ENCODE data around the gene DYSF.
"Not testable (repeated sequence)": the region's sequence is repeated elsewhere in the genome, so short reads cannot be mapped to it uniquely, and the experiment has no call there.

Gene DYSF

DNA sequence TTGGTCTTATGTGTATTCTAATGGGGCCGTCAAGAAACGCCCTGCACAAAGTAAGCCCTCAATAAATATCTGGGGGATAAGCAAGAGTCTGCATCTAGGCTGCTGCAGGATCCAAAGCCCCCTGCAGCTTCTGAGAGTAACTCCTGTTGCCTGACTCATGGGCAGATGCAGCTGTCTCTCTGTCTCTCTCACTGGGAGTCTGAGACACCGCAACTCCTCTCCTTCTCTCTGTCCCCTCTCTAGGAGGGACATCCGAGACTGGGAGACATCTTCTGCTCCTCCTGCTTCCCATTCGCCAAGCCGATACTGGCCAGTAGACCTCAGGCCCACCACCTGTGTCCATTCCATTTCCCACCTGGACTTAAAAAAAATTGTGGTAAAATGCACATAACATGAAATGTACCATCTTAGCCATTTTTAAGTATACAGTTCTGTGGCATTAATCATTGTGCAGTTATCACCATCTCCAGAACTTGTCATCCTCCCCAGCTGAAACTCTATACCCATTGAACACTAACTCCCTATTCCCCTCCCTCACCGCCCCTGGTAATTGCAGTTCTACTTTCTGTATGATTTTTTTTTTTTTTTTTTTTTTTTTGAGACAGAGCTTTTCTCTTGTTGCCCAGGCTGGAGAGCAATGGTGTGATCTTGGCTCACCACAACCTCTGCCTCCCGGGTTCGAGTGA, 20.1 kb downstream of the DYSF start:
- no peak for DNase-seq

DNA sequence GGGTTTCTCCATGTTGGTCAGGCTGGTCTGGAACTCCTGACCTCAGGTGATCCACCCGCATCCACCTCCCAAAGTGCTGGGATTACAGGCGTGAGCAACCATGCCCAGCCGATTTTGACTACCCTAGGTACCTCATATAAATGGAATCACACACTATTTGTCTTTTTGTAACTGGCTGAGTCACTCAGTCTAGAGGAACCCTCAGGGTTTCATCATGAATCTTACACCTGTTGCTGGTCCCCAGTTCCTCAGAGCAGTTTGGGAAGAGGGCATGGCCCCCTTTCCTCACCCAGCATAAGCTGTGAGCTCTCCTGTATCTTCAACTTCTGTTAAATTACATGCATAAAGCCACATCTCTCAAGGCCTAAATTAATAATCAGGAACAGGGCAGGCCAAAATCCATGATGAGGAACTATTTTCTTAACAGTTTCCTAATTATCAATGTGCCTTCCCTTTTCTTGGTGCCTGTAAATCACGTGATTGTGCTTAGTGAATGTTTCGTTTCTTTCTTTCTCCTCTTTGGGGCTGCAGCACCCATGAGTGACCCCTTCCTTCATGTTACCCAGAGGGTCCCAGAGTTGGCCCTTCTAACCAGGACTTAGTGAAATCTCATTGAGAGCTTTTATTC, 20.9 kb downstream of the DYSF start:
- no peak for DNase-seq

DNA sequence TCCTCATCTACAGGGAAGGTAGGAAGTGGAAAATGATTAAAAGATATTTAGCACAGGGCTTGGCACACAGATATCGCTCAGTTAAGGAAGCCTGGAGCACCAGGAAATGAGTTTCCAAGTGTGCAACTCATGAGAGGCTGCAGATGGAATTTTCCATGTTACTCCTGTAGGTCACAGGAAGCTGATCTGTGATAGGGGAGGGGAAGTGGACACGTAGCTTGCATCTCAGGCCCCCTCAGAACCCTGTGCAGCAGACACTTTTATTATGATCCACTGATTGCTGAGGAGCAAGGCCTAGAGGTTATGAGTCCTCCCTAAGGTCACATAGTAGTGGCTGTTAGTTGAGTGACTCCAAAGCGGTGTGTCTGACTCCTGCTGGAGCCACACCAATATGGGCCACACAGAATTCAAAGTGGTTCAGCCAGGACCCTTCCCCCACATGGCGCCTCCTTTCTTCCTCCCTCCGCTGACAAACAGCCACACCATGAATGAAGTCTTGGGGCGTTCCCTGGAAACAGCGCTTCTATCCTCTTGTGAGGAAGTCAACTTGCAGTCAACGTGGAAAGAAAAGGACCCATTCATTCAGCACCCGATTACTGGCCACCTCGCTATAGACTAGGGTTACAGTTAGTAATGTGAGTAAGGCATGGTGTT, 21.5 kb downstream of the DYSF start:
- DNase-seq, result no peak

DNA sequence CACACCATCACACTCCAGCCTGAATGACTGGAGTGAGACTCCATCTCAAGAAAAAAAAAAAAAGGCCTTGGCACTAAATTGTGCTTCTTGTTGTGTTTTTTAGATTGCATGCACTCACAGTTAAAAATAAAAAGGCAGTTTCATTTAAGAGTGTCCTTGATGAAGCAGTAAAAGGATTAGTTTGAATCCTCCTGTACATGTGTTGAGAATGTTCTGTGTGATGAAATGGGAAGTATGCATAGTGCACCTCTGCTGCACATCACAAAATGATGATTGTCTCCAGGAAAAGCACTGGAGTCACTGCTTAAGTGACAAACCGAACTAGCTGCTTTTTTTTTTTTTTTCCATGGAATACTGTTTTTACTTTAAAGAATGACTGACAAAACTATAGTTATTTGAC, 23.1 kb downstream of the DYSF start:
- DNase-seq, result no peak

DNA sequence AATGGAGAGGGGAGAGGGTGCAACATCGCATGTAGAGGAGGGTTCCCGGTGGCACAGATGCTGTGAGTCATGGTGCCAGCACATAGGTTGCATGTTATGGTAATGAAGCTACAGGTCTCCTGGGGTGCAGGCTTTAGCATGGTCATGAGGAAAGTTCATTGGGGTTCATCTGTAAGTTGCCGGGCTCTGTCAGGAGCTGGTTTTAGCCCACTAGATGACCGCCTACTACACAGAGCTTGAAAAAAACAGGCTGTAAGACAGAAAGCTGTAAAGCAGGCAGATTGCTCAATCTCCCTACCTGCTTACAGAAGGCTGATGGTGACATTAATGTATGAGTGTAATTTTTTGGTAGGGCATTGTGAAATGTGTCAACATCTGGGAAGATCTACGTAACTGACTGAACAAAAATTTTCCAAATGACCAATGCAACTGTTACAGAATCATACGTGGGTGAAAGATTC, 23.9 kb downstream of the DYSF start:
- no peak for DNase-seq

DNA sequence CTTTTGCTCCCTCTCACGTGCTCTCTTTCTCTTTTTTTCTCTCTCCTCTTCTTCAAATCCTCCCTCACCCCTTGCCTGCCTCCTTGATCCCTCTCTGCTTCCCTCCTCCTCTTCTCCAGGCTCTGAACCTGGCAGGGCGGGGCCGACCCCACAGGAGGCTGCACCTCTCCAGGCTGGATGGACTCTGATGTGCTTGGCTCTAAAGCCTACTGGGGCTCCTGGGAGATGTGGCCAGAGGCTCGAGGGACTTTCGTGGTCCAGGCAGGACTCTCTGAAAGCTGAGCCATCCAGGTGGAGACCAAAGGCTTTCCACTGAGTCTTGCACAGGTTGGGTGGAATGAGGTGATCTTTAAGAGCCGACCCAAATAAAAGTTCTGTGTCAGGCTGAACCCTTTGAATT, 25.4 kb downstream of the DYSF start:
- no peak for DNase-seq

DNA sequence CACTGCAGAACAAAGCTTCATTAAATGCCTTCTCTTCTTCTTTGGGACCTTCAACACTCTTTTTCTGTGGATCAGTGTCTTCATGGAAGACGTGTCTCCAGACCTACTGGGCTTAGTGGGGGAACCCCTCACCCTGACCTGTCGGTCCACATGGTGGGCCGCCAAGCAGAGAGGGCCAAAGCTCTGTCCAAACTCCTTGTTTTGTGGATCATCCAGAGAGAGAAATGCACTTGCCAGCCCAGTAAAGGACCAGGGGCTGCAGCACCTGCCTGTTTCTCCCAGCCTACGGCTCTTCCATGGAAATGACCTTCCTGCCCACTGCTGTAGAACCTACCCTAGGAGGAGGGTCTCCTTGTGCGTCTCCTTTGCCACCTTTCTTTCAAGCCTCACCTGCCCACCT, 25.9 kb downstream of the DYSF start:
- DNase-seq, result no peak

DNA sequence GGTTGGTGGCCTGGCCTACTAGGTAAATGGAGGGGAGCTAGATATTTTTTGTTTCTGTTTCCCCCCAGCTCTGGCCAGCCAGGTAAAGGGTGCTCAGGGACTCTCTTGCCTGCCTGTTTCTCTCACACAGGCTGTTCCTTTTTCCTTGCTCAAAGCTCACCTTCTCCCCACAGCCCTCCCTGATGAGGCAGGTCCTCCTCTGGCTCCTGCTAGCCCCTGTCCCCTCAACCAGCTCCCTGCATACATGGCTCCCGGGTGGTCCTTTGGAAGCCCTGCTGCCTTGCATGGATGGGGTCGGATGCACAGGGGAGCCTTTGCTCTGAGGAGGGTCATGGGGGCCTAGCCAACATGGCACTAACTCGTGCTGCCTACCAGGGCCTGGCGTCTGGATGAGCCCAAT, 27.8 kb downstream of the DYSF start:
- DNase-seq, result no peak

DNA sequence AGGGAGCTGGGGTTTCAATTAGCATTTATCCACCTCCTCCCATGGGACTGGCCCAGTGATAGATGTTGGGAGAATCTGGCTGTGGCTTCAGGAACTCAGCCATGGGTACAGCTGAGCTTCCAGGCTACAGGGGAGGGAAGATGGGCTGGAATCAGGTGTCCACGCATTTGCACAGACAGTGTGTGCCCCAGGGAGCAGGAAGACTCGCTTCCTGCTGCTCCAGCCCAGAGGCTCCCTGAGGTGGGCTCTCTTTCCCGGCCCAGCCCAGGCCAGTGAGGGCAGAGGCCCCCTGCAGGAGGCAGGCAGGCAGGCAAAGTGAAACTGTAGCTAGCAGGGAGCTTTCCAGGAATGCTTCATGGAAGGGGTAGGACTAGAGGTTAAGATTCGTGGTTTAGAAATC, 28.7 kb downstream of the DYSF start:
- DNase-seq, result no peak

DNA sequence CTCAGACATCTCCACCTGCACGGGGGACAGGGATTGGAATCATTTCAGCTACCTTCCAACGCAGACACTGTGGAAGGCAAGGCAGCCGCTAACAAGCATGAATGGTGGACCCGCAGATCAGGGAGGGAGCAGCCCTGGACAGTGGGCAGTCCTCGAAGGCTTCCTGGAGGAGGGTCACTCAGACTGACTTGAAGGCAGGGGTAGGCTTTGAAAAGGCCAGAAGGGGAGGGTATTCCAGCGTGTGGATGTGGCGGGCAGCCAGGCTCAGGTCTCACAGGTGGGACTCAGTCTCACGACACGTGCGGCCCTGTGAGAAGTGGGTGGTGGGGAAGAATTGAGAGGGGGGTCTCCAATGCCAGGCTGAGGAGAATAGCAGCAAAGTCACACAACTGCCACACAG, 29.9 kb downstream of the DYSF start:
- no peak for DNase-seq

DNA sequence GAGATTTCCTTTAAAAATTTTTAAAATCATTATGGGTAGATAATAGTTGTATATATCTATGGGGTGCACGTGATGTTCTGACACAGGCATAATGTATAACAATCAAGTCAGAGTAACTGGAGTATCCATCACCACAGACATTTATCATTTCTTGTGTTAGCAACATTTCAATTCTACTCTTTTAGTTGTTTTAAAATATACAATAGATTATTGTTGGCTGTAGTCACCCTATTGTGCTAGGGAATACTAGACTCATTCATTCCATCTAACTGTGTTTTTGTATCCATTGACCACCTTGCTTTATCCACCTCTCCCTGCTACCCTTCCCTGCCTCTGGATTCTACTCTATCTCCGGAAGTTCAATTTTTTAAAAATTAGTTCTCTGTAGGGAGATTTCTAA, 31.0 kb downstream of the DYSF start:
- no peak for DNase-seq

DNA sequence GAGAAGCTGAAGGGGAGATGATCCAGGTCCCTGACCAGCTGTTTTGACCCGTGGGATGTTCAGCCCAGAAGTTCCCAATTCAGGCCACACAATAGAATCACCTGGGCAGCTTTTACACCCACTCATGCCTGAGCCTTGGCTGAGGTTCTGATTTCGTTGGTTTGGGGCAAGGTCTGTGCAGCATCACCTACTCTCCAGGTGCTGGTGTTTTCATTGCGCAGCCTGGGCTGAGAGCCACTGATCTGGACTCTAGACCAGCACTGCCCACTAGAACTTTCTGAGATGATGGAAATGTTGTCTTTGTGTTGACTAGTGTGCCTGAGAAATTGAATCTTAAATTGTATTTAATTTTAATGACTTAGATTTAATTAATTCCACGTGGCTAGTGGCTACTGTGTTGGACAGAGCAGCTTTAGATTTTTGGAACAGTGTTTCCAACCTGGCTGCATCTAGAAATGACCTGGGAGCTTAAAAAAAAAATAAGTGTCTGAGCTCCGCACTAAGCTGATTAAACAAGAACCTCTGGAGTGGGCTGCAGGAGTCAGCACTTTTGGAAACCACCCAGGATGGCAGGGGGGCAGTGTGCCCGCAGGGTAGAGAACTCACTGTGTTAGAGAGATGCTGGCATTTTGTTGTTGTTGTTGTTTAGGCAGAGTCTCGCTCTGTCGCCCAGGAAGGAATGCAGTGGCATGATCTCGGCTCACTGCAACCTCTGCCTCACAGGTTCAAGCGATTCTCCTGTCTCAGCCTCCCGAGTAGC, 33.7 kb downstream of the DYSF start:
- no peak for DNase-seq

DNA sequence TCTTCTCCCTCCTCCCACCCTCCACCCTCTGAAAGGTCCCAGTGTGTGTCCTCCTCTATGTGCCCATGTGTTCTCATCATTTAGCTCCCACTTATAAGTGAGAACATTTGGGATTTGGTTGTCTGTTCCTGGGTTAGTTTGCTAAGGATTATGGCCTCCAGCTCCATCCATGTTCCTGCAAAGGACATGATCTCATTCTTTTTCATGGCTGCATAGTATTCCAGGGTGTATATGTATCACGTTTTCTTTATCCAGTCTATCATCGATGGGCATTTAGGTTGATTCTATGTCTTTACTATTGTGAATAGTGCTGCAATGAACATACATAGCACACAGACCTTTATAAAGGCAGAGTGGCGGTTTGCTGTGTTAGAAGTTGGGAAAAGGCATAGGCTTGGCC, 38.2 kb downstream of the DYSF start:
- not testable (repeated sequence) for DNase-seq

DNA sequence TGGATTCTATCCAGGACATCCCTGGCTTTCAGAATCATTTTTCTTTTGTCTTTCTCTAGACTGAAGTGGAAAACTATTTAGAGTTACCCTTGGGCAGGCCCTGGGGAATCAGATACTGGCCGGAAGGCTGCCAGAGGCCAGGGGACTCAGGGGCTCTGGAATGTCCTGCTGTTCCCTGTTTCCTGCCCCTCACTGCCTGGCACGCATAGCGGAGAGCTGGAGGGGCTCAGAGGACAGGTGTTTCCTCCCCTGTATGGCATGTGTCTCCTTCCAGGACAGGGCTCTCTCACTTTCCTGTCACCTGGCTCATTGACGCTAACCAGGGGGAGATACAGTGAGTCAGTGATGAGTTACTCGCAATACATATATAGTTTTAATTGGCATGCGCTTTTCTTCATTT, 38.8 kb downstream of the DYSF start:
- DNase-seq, result no peak

DNA sequence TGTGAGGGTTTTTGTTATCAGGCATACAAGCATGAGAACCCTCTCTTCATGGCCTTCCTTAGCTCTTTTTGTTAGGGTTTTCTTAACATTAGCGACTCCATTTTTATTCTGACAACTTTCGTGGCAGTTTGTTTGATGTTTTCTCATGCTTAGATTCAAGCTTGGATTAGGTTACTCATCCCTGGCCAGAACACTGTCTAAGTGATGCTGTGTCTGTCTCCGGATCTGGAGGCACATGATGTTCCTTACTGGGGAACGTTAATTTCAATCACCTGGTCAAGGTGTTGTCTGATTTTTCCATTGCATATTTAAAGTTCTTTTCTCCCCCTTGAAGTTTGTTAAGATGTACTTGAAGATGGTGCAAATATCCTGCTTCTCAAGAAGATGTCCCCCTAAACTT, 40.7 kb downstream of the DYSF start:
- DNase-seq, result no peak

DNA sequence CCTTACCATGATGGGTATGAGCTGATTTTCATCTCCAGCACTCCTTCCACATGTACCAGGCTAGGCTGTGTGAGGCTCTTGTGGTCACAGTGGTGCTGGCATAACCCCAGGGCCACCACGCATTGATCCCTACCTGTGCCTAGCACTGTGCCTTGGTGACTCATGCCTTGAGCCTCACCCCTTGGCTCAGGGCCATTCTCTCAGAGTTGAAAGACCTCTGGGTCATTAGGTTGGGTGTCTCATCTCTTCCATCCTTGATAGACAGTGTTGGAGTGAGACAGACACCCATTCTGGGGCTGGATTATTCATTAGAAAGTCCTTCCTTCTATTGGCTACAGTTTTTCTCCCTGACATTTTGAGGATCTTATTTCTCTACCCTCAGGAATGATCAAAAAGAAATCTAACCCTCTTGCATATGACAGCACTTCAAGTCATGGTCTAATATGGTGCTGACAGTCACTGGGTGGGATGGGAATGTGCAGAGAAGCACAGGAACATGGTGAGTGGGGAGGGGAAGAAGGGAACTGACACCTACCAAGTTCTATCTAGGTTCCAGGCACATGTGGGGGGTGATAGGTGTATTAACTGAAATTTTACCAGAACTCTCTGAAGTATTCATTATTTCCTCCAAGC, 41.3 kb downstream of the DYSF start:
- DNase-seq, result no peak

DNA sequence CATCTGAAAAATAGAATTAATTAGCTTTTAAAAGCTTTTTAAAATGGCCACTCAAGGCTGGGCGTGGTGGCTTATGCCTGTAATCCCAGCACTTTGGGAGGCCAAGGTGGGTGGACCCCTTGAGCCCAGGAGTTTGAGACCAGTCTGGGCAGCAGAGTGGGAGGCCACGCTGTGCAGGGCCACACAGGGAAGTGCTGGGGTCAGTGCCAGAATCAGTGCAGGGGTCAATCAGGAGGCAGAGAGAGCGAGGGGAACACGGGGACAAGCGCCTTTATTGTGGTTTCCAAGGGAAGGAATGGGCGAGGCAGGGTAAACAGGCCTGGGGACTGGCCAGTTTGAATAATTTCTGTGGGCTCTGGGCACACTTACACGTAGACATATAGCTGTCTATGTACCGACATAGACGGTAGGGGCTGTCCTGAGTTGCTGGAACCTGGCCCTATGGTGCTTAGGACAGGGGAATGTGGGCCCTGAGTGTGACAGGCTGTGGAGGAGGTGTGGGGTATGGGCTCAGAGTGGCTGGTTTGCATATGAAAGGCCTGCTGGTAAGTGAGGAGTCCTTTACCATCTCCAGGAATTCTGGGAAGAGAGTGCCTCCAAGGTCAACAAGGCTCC, 42.9 kb downstream of the DYSF start:
- no peak for DNase-seq

DNA sequence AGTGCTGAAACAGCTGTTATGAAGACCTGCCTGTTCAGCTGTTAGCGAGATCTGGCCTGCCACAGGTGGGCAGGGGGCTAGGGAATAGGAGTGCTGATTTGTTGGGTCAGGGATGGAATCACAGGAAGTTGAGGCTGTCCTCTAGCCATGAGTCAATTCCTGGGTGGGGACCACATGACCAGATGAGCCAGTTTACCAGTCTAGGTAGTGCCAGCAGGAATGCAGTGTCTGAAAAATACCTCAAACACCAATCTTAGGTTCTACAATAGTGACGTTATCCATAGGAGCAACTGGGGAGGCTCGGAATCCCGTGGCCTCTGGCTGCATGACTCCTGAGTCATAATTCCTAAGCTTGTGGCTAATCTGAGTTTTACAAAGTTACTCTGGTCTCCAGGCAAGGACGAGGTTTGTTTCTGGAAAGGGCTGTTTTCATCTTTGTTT, 44.9 kb downstream of the DYSF start:
- DNase-seq, result no peak

DNA sequence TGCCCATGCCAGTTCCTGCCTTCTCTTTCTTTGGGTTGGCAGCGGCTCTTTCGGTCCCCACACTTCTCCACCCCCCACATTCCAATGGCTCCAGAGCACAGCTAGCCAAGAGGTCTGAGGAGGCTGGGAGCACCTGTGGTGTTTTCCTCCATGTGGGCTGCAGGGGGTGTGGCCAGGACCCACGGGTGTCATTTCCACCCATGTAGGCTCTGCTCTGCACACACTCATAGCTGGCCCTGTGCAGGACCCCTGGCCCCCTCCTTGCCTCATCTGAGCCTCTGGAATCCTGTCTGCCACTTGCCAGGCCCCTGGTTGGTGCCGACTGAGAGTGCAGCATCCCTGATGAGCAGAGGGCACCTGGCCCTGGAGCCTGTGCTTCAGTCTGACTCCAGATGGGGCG, 46.3 kb downstream of the DYSF start:
- DNase-seq, result no peak

DNA sequence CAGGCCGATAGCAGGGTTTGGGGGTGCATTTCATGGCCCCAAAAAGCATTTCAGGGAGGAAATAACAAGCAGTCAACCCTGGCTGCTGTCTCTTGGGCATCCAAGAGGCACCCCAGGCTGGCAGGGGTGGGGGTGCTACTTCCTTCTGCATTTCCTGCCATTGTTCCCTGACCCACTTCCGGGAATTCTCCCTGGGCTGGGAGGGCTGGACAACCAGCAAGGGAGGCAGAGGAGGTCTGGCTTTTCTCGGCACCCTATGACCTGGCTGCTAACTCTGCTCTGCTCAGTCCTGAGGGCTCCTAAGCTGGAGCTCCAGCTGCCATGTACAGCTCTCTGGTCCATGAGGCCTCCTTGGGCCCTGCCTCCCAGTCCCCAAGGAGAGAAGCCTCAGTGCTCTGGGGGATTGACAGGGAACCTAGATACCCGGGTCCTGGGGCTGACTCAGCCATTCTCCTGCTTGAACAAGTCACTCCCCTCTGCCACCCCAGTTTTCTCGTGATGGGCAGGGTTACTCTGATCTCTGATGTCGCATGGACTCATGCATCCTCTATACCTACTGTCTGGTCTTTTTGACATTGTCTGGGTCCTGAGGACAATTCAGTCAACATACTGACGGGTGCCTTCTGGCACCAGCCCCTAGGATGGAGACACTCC, 47.2 kb downstream of the DYSF start:
- DNase-seq, result no peak

DNA sequence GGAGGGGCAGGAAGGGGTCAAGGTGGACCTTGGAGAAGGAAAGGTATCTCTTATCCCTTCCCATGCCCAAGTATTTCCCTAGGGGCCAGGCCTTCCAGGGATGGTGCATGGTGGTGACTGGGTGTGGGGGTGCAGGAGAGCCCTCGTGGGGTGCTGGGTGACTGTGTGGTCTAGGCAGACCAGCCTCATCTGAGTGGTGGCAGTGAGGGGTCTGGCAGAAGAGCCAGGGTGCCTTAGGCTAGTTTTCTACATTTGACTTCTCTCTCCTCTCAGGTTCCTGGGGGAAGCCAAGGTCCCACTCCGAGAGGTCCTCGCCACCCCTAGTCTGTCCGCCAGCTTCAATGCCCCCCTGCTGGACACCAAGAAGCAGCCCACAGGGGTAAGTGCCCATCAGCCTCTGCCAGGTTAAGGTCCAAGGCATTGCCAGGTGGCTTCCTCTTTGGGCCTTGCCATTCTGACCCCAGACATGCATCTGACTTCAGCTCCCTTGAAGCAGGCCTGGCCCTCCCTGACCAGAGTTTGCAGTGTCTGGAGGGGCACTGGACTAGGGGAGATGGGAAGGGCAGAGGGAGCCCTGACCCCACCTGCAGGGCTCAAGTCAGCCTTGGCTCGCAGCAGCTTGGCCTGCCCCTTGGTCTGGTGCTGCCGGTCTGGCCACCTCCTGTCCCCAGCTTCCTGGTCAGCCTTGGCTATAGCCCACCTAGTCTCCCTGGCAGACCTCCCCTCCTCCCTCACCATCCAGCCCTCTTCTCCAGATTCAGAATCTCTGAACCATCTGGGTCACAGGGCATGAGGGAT, 49.8 kb downstream of the DYSF start:
- no peak for DNase-seq

Measured in NCI-H2029 (cell line).